H1 (cell line): Measurements from ENCODE around the gene CNPY4.

Experiments
- ATF2 ChIP-seq: IDR thresholded peaks from 2 replicates; pipeline ENCODE4 v1.6.1; 2012; ENCODE audit warnings: low read length, inconsistent platforms
- CEBPB ChIP-seq: IDR thresholded peaks from 2 replicates; pipeline ENCODE4 v1.6.1; 2012; ENCODE audit warnings: low read depth, low read length
- CREB1 ChIP-seq: IDR thresholded peaks from 2 replicates; pipeline ENCODE4 v1.6.1; 2012; ENCODE audit warnings: inconsistent platforms
- HDAC2 ChIP-seq, 2 experiments: fragments of 300-600 bp in 1 of 2; sonication (generic) in 1 of 2; IDR thresholded peaks; 2 replicates each; pipeline ENCODE4 v1.6.1; 2011 to 2012; ENCODE audit warnings: low read depth in 2 of 2, low read length in 2 of 2, mild to moderate bottlenecking in 2 of 2, moderate library complexity in 2 of 2, borderline replicate concordance in 1 of 2, inconsistent platforms in 1 of 2
- HDAC6 ChIP-seq: IDR thresholded peaks from one replicate; pipeline ENCODE4 v1.7.1; 2012; ENCODE audit warnings: low read depth, mild to moderate bottlenecking, inconsistent platforms, low read length, moderate library complexity
- POLR2A ChIP-seq, 2 experiments: IDR thresholded peaks; 1 replicate in 1 of 2; 2 replicates in 1 of 2; pipeline ENCODE4 v1.6.1; 2011; ENCODE audit warnings: low read depth in 2 of 2, low read length in 2 of 2, mild to moderate bottlenecking in 2 of 2; ENCODE audit errors: control extremely low read depth in 1 of 2
- POLR2AphosphoS5 ChIP-seq: IDR thresholded peaks from 2 replicates; pipeline ENCODE4 v1.6.1; 2011; ENCODE audit warnings: low read depth, low read length
- RBBP5 ChIP-seq: IDR thresholded peaks from 2 replicates; pipeline ENCODE4 v1.7.1; 2012; ENCODE audit warnings: low read depth, mild to moderate bottlenecking, inconsistent platforms, low read length, moderate library complexity, borderline replicate concordance
- SIRT6 ChIP-seq: IDR thresholded peaks from one replicate; pipeline ENCODE4 v1.7.1; 2012; ENCODE audit warnings: low read length, inconsistent platforms
- SP1 ChIP-seq: IDR thresholded peaks from 2 replicates; pipeline ENCODE4 v1.6.1; 2011; ENCODE audit warnings: low read depth, low read length
- TEAD4 ChIP-seq: IDR thresholded peaks from 2 replicates; pipeline ENCODE4 v1.6.1; 2012; ENCODE audit warnings: low read depth, low read length, inconsistent platforms, mixed read lengths
- USF2 ChIP-seq: IDR thresholded peaks from 2 replicates; pipeline ENCODE4 v1.6.1; 2011; ENCODE audit warnings: low read length, improper control_type of control experiment
- TF ChIP-seq, protein P1 (sequence below), 3 experiments: IDR thresholded peaks; 1 replicate in 2 of 3; 2 replicates in 1 of 3; pipeline versions ENCODE4 v1.5.1 to v1.6.1; 2011; ENCODE audit warnings: low read length in 3 of 3, mild to moderate bottlenecking in 3 of 3, inconsistent platforms in 2 of 3, low read depth in 1 of 3, moderate library complexity in 1 of 3; ENCODE audit not compliant: insufficient read depth in 1 of 3; ENCODE audit errors: control extremely low read depth in 1 of 3
- TF ChIP-seq, protein P2 (sequence below): IDR thresholded peaks from 2 replicates; pipeline ENCODE4 v1.6.1; 2011; ENCODE audit warnings: low read depth, mild to moderate bottlenecking, low read length; ENCODE audit not compliant: insufficient read depth

GRCh38 chr7:100115026-100115425, 4.4 kb upstream of the CNPY4 start:
- TF ChIP-seq TEAD4 (no peak), POLR2A (IDR thresholded peaks at IDR 0.05; ENCODE audit: control extremely low read depth in 1 of 2, low read depth in 2 of 2, low read length in 2 of 2) (no peak), ATF2 (no peak), POLR2AphosphoS5 (no peak), HDAC6 (no peak), CEBPB (no peak), HDAC2 (IDR thresholded peaks at IDR 0.05; ENCODE audit: borderline replicate concordance in 1 of 2, low read depth in 2 of 2, low read length in 2 of 2) (no peak), SP1 (no peak), CREB1 (no peak), USF2 (no peak), RBBP5 (no peak), SIRT6 (no peak)
- TF ChIP-seq, protein P1, sequence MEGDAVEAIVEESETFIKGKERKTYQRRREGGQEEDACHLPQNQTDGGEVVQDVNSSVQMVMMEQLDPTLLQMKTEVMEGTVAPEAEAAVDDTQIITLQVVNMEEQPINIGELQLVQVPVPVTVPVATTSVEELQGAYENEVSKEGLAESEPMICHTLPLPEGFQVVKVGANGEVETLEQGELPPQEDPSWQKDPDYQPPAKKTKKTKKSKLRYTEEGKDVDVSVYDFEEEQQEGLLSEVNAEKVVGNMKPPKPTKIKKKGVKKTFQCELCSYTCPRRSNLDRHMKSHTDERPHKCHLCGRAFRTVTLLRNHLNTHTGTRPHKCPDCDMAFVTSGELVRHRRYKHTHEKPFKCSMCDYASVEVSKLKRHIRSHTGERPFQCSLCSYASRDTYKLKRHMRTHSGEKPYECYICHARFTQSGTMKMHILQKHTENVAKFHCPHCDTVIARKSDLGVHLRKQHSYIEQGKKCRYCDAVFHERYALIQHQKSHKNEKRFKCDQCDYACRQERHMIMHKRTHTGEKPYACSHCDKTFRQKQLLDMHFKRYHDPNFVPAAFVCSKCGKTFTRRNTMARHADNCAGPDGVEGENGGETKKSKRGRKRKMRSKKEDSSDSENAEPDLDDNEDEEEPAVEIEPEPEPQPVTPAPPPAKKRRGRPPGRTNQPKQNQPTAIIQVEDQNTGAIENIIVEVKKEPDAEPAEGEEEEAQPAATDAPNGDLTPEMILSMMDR (IDR thresholded peaks at IDR 0.05; ENCODE audit: control extremely low read depth in 1 of 3, insufficient read depth in 1 of 3, low read depth in 1 of 3, low read length in 3 of 3), result no peak
- TF ChIP-seq, protein P2, sequence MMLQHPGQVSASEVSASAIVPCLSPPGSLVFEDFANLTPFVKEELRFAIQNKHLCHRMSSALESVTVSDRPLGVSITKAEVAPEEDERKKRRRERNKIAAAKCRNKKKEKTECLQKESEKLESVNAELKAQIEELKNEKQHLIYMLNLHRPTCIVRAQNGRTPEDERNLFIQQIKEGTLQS, result no peak
